RKO (cell line): Measurements from ENCODE around the gene SPRR1A.
"Not testable (repeated sequence)": the region's sequence is repeated elsewhere in the genome, so short reads cannot be mapped to it uniquely, and the experiment has no call there.

ENCODE experiments used
- DNase-seq: peaks from one replicate; pipeline ENCODE4 v3.0.0-alpha.2; 2016; ENCODE audit warnings: low spot score

SPRR1A gene

DNA sequence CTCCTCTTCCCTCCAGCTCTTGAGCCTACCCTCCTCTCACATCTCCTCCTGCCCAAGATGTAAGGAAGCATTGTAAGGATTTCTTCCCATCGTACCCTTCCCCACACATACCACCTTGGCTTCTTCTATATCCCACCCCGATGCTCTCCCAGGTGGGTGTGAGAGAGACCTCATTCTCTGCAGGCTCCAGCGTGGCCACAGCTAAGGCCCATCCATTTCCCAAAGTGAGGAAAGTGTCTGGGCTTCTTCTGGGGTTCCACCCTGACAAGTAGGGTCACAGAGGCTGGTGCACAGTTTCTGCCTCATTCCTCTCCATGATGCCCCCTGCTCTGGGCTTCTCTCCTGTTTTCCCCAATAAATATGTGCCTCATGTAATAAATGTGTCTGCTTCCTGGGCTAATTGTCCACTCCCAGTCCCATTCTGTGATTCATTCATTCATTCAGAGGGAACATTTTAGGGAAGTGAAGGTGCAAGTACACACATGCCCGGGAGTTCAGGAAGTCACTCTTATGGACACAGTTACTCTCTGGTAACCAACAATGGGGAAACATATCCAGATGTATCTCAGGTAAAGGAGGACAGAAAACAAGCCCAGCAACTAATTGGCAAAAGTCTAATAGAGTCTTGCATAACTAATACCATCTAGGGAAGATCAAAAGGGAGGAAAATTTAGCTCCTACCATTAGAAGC lies 11.5 kb upstream of the SPRR1A start:
- no peak for DNase-seq

DNA sequence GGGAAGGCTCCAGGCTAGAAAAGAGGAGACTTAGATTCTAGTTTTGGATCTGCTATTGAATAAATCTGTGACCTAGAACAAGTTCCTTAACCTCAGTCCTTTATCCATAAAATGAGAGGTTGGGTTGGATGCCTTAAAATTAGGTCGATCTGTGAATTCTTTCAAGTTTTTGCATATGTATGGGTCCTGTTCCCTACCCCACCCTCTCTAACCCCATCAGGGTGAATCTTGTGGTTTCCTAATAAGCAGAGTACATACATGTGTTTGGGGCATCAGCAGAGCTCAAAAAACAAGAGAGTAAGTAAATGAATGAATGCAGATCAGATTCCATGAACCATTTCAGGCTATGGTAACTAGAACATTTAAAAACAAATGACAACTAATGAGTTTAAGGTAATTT lies 7.2 kb upstream of the SPRR1A start:
- DNase-seq, result no peak

DNA sequence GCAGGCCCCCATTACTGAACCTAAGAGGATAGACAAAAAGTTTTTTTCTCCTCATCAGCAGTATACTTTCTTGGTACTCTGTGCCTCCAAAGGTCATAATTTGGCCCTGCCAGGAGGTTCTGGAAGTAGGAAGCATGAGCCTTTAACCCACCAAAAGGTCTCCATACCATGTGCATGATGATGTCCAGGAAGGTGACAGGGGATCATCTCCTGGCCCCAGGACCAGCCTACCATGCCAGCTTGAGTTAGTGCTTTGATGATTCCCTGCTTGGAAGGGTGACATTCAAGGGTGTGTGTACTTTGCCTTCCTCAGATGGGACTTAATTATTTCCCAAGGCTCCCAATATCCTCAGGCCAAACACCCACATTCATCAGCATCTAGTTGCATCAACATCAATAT lies 6.3 kb upstream of the SPRR1A start:
- DNase-seq, result no peak

DNA sequence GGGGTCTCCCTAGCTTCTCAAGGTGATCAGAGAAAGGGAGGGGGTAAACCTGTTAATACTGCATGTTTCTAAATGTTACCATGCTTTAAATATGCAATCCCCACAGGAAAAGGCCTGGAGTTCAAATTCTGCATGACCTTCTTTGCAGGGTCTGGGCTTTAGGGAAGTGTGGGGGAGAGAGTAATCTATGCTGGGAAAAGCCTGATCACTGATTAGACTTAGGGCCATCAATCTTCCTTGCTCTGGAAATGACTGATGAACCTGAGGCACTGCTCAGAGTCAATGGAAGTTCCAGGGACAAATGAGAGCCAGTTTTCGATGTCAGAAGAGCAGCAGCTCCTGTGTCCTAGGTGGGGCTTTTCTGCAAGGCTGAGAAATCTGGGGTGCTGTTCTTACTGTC lies 3.2 kb upstream of the SPRR1A start:
- DNase-seq, result no peak

DNA sequence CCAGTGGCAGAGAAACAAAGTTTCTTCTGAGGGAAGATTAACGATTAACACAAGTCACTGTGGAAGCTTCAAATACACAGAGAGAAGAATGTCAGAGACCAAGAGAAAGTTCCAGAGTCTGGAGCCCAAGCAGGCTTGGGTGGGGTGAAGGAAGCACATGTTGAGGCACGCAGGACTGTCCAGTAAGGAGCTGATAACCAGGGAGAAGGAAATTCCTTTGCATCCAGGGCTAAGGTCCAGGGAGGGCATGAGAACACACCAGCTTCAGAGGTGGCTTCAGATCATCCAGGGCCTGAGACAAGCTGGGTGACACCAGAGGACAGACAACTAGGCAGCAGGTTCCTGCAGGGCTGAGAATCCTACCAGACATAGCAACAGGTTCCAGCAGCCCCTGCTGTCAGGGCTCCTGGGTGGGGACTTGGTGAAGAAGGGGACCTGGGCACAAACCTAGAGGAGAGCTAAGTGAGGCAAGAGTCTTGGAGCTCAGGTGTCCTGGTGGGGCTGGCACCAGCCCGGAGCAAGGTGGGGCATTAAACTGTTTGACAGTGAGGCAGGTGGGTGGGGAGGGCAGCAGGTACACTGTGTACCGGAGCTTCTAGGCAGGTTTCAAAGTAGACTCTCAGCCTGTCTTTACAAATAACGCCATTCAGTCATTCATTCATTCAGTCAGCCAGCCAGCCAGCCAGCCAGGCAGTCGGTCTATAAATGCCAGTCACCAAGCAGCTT lies 2.6 kb upstream of the SPRR1A start:
- no peak for DNase-seq

DNA sequence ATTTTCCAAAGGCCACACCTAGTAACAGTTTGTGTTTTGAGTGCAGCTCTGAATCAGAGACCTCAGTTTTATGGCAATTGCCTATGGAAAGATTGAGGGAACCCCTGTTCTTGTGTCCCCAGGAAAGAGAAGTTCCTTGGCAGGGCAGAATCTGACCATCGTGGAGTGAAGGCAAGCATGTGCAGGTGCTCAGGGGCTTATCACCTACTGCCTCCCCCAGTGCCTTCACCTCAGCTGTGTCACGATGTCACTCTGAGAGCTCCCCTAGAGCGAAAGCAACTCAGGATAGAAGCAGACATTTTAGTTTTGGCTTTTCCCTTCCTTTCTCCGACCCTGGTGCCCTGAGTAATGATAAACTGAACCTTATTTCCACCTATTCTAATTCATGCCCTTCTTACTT lies 1.8 kb upstream of the SPRR1A start:
- no peak for DNase-seq

DNA sequence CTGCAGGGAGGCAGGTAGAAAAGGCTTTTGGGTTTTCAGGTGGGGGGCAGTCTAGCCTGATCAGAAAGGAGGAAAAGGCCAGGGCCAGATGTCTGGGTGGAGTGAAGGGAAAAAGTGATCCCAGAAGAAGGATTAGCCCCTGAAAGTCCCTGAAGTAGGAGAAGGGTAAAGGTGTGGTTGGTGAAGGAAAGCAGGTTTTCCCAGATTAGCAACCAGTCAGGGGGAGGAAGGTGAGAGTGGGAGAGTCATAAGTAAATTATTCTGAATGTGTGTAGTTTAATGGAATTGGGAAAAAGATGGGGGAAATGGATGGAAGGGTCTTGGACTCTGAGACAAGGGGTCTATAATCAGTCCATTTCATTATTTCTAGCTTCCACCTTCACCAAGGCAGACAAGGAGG lies 647 bp upstream of the SPRR1A start:
- no peak for DNase-seq

DNA sequence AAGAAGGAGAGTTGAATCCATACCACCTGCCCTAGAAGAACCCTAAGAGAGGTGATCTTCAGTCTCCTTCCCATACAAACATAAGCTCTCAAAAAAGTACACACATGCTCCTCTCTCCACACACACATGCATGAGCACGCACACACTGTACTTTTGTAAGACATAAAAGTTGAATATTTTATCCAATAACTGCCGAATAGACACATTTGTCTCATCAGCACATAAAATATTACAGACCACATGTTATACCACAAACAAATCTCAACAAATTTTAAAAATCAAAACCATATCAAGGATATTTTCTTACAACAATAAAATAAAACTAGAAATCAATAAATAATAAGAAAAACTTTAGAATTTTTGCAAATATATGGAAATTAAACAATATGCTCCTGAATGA lies 2.7 kb downstream of the SPRR1A start:
- DNase-seq, result no peak

DNA sequence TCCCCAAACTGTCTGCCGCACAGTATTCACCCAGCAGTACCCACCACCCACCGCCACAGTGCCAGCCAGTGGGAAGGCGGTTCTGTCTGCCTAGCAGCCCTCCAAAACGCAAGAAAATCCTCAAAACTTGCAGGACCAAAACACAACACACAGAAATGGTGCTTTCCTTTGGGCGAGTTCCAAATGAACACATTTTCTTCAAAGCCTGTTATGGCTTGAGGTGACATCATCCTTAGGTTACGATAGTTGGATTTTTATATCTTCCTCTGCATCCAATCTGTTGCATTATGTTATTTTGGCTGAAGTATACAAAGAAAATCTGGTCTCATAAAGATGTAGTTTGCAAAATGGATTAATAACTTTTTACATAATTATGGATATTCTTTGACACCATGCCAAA lies 9.3 kb downstream of the SPRR1A start:
- no peak for DNase-seq

DNA sequence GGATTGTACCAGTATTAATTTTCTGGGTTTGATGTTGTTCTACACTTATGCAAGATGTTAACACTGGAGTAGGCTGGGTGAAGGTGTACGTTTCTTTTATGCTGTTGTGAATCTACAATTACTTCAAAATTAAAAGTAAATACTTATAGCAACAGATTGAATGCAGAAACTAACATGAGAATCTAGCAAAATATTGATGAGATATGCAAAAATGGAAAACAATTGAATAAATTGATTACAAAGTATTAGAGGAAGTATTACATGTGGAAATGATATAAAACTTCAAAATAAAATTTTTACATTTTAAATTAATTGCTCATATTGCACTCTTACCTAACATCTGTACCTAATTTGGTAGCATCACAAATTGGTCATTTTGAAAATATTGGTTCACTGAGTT lies 12.0 kb downstream of the SPRR1A start:
- DNase-seq, result no peak

DNA sequence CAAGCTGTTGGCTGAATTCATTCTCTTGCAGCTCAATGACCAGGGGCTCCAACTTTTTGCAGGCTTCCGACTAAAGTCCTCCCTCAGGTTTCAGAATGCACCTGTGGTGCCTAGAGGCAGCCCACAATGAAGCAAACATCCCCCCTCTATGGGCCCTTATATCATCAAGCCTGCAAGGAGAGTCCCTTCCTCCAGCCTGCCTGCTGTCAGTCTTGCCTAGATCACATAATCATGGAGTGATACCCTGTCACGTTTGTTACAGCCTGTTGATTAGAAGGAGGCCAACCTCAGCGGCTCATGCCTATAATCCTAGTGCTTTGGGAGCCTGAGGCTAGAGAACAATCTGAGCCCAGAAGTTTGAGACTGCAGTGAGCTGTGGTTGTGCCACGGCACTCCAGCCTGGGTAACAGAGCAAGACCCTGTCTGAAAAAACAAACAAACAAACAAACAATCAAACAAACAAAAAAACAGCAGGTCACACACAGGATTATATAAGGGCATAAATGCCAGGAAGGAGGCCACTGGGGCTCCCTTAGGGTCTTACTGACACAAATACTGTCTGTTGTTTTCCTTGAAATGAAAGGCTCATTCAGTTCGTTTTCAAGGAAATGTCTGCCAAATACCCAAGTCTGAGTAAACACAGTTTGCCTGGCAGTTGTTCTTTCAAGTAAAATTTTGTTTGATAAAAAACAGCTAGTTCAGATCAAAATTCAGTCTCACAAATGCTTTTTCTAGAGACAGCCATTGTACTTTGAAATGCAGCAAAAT lies 12.9 kb downstream of the SPRR1A start:
- DNase-seq, result no peak

DNA sequence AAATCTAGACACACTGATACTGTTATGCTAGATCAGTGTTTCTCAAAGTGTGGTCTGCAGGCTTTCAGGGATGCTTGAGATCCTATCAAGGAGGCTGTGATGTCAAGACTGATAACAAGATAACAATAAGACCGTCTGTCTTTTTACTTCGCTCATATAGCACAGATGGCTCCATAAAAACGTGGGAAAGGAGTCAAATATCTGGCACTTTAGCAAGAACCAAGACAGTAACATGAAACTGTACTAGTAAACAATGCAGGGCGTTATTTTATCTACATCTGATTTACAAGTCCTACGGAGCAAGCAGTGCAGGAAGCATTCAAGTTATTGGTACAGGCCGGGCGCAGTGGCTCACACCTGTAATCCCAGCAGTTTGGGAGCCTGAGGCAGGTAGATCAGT lies 14.0 kb downstream of the SPRR1A start:
- no peak for DNase-seq

DNA sequence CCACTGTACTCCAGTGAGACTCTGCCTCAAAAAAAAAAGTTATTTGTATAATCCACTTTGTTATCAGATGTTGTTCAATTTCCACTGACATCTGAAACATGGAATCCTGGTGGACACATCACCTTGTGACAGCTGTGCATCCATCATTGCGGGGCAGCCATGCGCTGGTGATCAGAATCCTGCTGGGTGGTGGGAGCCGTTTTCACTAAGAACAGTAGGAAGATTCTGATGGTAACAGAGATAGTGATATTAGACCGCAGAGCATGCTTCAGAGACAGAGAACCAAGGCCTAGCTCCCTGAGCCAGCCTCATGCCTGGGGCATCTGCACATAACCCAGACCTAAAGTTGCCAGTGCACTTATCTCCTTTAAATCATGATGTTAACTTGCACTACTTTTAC lies 14.6 kb downstream of the SPRR1A start:
- DNase-seq, result no peak

DNA sequence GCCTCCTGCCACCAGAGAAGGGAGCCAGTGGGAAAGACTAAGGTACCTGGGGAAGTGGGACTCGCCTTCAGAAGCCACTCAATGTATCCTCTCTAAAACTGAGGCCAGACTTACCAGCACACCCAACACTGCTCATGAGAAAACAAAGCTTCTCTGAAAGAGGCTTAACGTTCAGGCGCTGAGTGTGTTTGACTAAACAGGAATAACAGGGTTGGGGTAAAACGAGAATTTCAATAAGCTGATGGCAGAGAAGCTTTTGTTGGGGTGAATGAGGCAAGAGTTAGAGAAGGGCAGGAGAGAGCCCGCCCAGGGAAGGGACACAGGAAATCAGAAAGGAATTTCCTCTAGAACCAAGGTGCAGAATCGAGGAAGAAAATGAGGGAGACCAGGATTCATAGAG lies 15.9 kb downstream of the SPRR1A start:
- no peak for DNase-seq

DNA sequence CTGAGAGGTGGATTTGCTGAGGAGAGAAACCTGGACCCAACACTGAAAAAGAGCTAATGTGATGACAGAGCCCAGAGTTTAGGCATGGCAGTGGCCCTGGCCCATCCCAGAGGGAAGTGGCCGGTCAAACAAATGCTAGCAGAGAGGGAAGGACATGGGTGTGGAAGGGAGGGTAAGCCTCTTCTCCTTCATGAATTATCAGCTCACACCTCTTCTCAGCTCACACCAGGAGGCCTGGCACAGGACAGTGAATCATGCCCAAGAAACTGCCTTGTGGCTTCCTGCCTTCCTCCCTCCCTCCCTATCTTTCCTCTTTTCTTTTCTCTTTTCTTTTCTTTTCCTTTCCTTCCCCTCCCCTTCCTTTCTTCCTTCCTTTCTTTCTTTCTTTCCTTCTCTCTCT lies 16.4 kb downstream of the SPRR1A start:
- no peak for DNase-seq

DNA sequence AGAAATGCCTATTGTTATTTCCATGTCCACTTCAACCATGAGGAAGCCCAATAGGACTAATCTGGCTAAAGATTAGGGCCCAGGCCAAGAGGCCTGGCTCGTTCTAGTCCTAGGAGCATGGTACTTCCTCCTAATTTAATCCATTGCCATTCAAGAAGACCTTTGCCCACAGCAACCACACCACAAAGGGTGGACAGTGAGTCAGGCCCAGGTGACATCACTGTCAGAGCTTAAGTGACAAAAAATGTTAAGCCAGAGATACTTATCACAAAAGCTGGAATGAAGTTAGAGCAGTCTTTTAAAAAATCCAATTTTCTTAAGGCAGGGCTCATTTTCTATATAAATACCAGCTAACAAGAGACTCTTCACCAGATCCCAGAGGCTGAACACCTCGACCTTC lies 17.5 kb downstream of the SPRR1A start, which contains the start of gene SPRR3:
Gene SPRR3 (plus strand): TSS at position 368 of the 400 bp plus-strand sequence. CDS start 1,272 bp downstream, outside the sequence.
- DNase-seq, result no peak

DNA sequence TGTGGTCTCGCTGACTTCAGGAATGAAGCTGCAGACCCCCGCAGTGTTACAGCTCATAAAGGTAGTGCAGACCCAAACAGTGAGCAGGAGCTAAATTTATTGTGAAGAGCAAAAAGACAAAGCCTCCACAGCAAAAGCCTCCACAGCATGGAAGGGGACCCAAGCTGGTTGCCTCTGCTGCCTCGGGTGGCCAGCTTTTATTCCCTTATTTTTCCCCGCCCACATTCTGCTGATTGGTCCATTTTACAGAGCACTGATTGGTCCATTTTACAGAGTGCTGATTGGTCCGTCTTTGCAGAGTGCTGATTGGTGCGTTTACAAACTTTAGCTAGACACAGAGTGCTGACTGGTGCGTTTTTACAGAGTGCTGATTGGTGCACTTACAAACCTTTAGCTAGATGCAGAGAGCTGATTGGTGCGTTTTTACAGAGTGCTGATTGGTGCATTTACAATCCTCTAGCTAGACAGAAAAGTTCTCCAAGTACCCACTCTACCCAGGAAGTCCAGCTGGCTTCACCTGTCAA lies 27.4 kb downstream of the SPRR1A start:
- not testable (repeated sequence) for DNase-seq

DNA sequence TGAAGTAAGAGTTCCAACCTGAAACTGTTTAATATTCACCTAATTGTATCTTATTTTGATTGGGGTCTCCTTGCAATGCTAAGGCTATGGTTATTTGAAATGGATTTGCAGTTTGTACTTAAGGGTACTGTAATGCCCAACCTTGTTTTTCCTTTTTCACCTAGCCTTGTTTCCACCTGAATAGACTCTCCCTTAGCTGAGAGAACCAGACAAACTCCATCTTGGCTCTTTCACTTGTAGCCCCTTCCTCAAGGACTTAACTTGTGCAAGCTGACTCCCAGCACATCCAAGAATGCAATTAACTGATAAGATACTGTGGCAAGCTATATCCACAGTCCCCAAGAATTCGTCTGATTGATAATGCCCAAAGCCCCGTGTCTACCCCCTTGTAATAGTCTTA lies 37.9 kb downstream of the SPRR1A start:
- DNase-seq, result not testable (repeated sequence)

DNA sequence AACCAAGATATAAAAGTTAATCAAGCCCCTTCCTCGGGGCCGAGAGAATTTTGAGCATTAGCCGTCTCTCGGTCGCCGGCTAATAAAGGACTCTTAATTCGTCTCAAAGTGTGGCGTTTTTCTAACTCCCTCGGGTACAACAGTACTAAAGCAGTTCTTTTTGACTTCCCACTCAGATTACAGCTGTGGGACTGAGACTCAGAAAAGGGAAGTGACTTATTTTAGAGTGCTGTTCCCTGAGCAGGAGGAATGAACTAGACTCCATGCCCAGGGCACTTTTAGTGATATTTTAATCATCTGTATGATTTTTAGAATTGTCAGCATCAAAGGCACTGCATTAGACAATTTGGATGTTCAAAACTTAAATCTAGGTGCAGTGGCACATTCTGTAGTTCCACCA lies 38.5 kb downstream of the SPRR1A start:
- DNase-seq, result not testable (repeated sequence)

DNA sequence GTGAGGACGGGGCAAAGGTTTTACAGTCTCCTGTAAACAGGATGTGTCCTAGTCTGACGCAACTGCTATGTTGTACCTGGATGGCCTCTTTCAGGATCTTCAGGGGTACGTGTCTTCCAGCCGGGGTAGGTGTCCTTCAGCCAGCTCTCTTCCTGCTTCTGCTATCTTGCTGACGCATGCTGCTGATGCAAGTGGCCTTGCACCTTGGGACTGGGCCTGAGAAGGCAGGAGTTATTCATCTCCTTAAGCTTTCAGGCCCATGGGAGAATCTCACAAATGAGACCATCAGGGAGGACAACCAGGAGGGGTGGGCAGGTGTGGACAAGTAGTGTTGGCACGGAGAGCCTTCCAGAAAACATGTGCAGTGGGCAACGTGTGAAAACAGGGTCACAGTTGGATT lies 39.2 kb downstream of the SPRR1A start:
- DNase-seq, result no peak

DNA sequence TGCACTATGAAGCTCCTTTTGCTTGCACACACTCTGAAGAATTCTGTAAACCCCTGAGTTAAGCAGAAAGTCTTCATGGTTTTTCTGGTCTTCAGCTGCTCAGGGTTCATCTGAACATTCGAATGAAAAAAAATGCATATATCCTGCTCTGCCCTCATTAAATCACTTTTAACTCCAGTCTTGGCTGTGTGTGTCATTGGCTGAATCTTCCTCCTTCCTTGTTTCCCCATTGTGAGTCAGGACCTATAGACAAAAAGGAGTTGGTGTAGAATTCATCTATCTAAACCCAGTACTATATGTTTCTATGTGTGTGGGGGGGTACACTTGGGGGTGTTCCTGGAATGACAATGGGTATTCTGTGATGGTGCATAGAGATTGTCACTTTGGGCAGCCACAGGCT lies 40.5 kb downstream of the SPRR1A start:
- no peak for DNase-seq

DNA sequence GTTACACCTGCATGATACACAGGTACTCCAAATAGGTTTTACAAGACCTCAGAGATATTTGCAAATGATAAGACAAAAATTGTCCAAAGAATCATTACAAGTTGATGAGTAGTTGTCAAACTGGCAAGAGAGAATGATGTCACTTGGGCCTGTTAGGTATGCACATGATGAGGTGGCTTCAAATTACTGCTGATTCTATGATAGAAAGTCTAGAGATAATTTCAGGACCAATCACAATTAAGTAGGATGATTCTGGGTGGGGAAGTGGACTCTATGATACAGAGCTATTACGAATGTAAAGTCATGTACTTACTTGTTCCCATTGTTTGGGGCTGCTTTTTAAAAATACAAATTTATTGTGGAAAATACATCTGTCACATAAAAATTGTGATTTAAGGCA lies 41.9 kb downstream of the SPRR1A start:
- DNase-seq, result no peak

DNA sequence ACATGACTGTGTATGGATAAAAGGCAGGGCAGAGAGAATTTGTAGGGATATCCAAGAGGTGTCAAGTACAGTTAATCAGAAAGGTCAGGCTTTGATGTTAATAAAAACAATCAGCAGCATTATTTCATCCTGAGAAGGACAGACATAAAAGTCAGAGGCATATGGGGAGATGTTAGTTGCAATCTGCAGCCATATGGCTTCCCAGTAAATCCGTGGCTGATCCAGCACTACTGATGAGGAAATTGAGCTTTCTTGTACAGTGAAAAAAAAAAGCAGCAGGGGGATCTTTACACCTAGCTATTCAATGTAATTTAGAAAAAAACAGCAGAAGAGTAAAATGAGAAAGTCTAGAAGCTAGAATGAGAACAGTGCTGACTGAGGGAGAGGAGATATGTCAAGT lies 44.9 kb downstream of the SPRR1A start:
- DNase-seq, result no peak
